CD4-positive, alpha-beta T cell treated with Interleukin-4 for 4 hours (primary cell): ENCODE measurements around the gene DOCK10.

Experiments
- DNase-seq: peaks from one replicate; pipeline ENCODE4 v3.0.0-alpha.2; 2020

Gene DOCK10

DNA sequence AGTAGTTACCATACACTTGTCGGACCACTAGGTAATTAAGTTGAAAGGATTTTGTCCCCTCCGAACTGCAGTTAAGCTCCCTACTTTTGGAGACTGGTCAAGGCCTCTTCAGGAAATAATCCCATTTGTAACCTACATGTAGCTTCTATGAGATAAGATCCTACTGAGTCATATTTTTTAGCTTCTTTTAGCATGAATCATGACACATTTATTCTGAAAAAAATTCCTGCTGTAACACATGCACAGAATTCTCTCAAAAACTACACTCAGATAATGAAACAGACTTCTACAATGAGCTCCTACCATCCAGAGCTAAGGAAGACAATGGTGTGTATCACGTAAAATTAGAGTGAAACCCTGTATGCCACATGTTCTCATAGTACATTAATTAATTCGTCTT, 225.5 kb downstream of the DOCK10 start:
- DNase-seq, result no peak

DNA sequence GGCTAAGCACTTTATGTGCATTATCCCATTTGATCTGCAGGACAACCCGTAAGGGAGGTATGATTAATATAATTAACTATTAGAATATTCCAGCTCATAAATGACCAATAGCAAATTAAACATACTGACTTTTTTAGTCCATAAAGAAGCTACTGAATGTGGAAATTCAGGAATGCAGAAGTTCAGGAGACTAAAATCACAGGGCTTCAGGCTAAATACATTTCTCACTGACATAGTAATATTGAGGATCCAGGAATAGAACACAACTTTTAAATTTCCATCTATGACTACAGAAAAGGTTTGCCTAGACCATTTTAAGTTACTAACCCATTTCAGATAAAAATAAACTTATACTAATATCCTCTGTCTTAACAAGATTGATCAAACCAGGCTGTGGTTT, 228.7 kb downstream of the DOCK10 start:
- no peak for DNase-seq

DNA sequence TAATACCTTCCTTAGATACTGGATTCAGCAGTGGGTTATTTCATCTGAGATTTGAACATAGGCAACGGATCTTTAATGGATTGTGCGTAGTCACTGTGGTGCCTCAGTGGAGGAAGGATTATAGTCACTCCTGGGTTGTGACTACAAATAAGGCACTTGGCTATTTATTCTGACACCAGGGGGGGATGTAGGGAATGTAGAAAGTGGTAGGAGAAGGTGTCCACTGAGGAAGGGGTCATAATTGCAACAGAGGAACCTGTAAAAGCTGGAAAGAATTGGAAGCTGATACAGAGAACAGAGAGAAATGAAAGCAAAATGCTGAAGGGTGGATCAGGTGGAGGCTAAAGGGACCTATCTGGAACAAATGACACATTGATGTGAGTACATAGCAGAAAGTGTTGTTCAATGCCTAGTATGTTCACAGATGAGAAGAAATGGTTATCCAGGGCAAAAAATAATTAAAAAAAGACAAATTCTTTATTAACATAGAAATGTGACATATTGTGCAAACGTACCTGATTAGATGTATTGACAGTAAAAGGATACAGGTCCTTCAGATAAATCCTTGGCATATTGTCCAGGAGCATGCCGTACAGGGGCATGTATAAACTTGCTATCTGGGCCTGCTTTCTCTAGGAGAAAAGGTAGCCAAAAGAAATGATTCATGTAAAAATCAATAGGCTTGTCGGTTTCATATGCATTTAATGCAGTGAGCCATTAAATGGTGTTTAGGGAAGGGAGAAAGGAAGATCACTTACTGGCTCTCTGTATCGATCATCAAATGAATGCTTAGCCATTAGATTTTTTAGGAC, 234.9 kb downstream of the DOCK10 start:
- no peak for DNase-seq

DNA sequence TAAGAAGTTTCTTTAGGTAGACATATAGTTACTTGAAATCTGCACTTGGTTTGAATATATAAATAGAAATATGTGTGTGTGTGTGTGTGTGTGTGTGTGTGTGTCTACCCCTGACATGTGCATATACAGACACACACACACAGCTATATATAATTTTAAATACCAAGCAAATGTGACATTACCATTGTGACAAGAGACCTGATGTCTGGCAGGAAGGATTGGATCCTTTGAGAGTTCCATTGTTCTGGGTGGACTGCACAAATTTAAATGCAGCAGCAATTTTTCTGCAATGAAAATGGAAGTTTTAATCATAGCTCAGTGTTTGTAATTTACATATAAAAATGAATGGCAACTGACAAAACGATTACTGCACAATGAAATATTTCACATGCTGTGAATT, 238.3 kb downstream of the DOCK10 start:
- DNase-seq, result no peak

DNA sequence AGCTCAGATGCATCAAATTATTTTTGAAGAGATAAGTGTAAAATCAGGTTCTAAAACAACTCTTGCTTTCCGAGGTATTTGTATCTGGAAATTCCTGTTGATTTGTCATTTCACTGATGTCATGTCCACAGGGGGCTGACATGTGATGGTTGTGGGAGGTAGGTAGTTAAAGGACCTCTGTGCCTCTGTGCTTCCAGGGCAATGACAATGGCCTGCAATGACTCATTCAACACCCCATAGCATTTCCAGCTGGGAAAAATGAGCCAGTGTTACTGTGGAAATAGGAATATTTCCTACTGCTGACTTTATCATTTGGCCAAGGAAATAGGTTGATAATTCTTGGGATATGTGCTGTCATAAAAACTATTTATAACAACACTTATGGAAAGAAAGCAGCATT, 239.9 kb downstream of the DOCK10 start:
- DNase-seq, result no peak

DNA sequence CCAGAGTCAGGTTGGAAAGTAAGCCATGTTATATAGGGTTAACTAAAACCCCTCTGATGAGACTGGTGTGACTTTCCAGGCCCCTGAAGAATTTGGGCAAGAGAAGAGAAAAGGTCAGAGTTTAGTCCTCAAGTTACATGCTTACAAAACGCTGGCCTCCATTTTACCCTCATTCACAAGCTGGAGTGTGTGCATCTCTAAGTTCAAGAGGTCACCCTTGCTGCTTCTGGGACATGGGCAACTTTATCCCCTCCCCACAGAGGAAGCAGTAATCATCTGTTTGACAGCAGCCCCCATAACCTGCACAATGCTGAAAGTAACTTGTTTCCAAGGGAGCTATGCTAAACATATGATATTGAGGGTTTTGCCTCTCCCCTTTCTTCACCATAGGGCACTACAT, 240.9 kb downstream of the DOCK10 start:
- no peak for DNase-seq

DNA sequence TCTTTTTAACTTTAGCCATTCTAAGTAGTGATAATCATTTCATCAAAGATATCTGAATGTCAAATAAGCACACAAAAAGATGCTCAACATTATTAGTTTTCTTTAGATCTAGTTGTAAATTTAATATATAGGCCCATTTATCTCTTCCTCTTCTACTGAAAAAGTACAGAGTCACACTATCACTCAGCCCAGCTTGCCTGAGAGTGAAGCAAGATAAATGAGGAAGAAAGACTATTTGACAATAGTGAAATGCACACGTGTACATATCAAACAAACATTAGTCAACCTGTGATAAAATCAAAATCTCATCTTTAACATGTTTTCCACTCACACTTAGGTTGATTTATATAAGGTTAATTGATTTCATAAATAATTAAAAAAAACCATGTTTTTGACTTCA, 242.6 kb downstream of the DOCK10 start:
- DNase-seq, result no peak

DNA sequence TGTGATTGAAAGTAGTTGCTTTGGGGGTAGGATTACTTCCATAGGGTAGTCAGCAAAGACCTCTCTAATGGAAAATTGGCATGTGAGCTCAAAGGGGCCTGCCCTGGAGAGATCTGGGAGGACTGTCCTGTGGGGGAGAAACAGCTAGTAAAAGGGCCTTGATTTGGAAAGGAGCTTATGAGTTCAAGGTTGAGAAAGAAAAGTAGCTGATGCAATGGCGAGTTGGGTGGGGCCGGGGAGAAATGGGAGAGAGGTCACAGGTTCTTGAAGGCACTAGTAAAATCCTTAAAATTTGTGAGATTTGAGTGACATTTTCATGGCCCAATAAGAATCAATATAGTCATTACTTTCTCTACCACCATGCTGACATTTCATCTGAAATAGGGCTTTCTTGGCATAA, 244.1 kb downstream of the DOCK10 start:
- no peak for DNase-seq

DNA sequence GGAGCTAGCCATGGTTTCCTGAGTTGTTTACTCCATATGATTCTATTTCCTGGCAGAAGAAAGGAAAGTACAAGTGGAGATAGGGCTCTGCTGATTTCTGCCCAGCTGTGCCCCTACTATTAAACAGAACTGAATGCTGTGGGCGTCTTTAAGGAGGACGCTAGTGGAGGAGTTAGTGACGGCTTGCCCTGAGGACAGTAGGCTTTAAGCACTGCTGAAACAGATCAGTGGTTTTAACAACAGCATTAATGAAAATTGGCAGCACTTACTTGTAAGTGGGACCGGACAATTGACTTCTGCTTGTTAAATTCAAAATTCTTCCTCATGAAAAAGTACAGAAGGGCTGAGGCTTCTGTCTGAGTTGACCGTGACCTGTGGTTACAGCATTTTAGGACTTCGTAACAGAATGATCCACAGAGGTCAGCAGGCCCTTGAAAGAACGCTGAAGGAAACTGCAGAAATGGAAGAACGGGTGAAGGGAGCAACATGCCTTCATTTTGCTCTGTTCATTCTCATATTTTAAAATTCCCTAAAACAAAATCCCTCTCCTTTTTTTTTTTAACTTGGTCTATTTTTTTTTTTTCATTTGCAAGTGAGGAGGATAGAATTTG, 245.5 kb downstream of the DOCK10 start:
- DNase-seq, result no peak

DNA sequence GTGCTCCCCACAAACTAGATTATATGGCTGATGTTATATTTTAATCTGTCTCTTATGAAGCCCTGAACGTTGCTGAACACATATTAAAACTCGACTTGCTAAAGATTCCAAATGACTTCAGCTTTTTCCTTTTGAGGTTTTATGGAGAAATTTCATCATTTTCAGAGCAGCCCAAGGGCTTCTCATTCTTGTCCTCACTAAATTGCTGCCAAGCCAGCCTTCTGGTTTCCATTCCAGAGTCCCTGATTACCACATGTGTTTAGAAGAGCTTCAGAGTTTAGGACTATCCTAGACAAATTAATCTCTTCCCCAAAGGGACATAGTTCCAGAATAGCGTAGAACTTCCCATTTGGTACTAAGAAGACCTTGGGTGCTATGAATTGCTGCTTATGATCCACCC, 248.3 kb downstream of the DOCK10 start:
- DNase-seq, result no peak

DNA sequence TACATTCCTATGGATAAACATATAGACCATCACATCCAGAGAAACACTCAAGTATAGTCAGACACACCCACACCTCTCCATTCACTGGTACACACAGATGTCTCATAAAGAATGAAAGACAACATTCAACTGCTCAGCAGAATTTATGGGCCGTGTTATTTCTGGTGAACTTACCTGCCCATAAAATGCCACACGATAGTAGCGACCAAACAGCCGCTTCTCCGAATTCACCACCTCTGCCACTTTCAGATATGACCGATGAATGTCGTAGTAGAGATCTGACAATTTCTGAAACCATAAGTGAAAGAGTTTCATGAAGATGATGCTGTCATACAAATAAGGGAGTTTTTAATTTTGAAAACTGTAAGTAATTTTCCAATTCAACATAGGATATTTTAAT, 255.4 kb downstream of the DOCK10 start:
- DNase-seq, result no peak

DNA sequence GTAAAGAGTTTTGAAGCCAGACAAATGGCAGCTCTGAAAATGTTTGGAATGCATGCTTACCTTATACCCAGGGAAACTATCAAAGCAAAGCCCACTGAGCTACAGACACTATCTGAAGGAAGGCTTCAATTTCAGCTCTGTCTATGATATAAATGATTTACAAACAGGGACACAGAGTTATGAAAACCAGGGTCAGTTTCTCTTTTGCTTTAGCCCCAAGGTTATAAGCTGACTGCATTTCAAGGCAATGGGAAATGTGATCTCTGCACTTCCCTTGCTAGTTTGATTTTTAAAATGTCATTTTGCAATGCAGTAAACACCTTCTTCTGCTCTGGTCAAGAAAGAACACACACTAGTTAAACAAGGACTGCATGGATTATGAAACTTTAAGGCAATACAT, 260.9 kb downstream of the DOCK10 start:
- no peak for DNase-seq

DNA sequence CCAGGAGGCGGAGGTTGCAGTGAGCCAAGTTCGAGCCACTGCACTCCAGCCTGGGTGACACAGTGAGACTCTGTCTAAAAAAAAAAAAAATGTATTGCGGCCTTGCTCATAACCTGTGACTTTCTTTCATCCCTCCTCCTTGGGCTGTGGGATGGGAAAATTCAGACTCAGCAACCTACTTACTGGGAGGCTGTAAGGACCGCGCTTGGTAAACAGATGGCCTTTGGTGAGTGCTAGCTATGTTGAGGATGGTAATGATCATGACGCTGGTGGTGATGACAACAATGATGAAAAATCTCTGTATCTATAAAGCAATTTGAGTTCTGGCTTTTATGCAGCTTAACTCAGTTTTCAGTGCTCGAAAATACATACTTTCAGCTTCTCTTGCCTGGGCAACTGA, 261.4 kb downstream of the DOCK10 start:
- no peak for DNase-seq

DNA sequence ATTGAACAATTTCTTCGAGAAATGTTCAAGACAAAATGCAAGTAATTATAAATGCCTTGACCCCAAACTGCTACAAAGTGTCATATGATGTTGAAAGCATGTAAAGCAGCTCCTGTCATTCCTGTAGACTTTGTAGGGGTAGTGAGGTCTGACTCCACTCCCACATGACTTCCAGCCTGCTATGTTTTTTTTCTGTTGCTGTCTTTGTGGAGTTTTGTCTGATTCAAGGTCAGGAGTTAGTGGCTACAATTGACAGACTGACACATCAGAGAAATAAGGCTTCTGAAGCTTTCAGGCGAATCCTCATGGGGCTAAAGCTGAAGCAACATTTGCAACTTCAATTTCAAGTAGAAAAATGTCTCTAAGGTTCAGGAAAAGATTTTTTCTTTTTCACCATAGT, 262.2 kb downstream of the DOCK10 start:
- DNase-seq, result no peak

DNA sequence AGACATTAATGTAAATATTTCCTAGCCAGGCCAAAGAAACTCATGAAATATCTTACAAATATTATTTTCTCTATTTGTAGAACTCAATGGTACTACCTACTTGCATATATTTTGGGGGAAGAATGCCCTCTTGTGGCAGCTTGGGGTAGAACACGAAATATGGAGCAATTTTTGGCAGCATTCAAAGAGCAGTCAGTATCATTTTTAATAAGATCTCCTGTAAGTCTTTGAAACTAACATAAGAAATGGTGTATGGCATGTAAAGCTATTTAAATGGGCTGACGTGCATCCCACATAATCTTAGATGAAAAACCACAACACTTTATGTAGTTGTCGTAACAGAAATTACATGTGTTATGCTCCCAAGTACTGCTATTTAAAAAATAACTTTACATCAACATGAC, 263.8 kb downstream of the DOCK10 start:
- DNase-seq, result peak; percentile 66

DNA sequence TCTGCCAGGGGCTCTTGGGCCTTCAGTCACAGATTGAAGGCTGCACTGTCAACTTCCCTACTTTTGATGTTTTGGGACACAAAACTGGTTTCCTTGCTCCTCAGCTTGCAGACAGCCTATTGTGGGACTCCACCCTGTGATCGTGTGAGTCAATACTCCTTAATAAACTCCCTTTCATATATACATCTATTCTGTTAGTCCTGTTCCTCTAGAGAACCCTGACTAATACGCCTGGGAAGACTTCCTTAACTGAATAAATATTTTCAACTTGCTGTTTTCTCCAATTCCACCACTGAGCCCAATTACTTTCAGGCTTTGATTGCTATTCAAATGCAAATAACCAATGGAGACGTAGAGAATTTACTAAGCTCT, 264.7 kb downstream of the DOCK10 start:
- no peak for DNase-seq

DNA sequence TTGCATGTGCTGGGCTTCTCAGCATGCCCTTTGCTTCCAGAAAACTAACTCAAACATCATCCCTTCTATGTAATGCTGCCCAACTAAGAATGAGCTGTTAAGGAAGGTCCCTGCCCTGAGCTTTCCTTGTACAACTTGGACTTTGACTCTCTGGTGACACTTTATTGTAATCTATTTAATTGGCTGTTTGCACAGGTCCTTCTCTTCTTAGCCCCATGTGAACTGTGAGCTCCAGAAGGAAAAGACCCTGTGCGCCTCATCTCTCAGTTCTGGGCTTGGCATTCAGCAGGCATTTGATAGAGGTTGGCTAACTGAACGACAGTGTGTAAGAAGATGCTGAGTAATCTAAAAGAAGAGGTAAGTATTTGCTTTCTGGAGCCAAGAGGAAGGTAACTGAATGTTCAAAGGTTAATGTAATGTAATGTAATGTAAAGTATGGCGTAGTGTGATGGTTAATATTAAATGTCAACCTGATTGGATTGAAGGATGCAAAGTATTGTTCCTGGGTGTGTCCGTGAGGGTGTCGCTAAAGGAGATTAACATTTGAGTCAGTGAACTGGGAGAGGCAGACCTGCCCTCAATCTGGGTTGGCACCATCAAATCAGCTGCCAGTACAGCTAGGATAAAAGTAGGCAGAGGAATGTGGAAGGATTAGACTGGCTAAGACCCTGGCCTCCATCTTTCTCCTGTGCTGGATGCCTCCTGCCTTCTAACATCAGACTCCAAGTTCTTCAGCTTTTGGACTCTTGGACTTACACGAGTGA, 265.3 kb downstream of the DOCK10 start:
- DNase-seq, result no peak

DNA sequence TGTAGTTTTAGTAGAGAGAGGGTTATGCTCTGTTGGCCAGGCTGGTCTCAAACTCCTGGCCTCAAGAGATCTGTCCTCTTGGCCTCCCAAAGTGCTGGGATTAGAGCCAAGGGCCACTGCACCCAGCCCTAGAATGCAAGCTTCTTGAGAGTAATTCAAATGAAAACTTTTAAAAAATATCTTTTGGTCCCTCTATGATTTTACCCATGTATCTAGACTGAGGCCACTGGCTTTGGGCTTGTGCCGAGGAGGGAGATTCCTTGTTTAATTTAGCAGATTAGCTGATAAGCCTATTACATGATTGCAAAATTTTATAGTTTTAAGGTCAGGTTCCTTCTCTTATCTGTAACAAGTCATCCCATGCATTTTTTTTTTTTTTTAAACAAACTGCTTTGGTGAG, 266.6 kb downstream of the DOCK10 start:
- no peak for DNase-seq

DNA sequence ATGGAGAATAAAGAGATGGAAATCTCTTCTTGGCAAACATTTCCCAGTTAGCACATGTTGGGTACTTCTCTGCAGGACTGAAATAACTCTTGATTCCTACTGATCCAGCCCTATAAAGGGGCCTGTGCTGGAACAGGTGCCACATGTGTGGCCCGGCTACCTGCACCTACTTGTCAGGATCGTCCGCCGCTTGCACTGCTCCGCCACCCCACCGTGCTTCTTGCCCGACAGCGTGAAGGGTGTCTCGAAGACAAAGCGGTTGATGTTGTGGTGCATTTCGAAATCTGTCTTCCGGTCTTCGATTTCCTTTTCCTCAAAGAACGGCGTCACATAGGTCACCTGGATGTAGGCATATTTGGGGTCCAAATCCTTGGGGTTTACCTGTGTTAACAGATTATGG, 267.5 kb downstream of the DOCK10 start:
- no peak for DNase-seq

DNA sequence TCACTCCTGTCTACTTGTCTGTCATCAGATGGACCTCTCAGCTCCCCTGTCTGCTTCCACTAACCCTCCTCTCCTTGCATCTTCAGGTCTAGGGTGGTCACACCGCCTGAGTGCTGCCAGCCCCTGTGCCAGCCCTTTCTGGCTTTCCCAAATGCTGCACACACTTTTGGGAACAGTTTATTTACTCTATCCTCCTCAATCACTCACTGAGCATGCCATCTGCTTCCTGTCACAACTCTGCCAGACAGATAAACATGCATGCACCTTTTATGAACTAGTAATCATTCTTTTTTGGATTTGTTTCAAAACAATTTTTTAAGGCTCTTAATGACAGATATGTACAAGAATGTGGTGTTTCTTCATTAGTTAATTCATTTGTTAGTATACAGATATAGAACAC, 269.8 kb downstream of the DOCK10 start:
- DNase-seq, result no peak

DNA sequence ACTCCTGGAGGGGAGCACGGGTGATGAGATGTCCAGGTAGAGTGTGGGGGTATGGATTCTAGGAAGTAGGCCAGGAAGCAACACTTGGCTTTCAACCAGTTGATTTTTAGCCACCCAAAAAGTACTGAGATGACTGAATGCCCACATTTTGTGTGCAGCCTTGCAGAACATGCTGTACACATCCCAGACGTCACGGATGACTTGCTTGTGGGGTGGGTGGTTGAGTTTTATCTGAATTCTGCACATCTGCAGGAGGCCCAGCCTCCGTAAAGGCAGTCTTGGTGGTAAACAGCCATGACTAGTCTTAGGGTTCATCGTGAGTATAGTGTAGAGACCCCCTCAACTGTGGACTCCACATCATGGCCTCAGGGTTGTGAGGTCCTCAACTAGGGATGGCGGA, 272.8 kb downstream of the DOCK10 start:
- no peak for DNase-seq

DNA sequence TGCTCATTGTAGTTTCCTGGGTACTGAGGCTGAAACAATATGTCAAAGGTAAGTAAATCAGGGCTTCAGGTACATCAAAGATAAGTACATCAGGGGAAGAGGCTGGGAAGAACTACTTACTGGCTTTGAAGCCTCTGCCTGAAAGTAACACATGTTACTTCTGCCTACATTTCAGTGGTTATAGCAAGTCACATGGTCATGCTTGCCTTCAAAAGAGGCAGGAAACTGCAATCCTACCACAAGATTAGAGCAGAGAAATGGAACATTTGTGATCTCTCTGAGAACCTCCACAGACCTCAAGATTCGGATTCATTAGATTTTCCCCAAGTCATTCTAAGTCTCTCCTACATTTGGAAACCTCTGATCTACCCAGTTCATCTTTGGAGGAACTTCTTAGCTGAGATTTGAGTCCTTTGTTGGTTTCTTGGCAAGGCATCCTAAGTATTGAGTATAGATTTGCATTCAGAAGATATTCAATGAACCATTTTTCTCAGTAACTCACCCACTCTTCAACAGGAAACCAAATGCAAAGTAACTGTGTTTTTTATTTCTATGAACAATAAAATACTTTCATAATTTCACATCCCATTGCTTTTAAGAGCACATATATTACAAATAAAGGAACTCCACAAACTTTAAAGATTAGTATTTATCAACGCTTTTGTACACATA, 277.6 kb downstream of the DOCK10 start:
- DNase-seq, result peak; percentile 24

DNA sequence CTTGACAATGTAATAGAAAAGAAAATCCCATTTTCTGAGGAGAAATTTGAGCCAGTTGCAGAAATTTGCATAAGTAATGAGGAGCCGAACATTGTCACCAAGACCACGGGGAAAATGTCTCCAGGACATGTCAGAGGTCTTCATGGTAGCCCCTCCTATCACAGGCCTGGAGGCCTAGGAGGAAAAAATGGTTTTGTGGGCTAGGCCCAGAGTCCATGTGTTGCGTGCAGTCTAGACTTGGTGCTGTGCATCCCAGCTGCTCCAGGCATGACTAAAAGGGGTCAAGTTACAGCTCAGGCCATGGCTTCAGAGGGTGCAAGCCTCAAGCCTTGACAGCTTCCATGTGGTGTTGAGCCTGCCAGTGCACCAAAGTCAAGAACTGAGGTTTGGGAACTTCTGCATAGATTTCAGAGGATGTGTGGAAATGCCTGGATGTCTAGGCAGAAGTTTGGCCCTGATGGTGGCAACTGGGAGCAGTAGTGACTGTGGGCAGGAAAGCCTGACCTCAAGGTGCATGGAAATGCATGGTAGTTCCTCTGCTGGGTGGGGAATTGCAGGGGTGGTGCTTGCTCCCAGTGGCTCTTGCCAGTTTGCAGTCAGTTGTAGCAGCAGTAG, 284.2 kb downstream of the DOCK10 start:
- no peak for DNase-seq
